HepG2 (cell line): ENCODE measurements around the gene GALK2. TPM values are rescaled to one million over a fixed set of nuclear protein-coding genes. Genes with fewer than 3 reads are reported as not detected.

ENCODE experiments used
- ATAC-seq: fragments of 200-7000 bp; cut with Tn5 transposase; 3 replicates; pipeline ENCODE4 v1.9.1; 2020; ENCODE audit warnings: mild to moderate bottlenecking, moderate library complexity
- BruUV-seq: library from RNA; stranded (reverse); fragments of 400-500 nt; replicated peaks from 2 replicates; lab custom pipeline; 2021; lab: Mats Ljungman, UMichigan
- CTCF ChIA-PET: fragments of 300-600 bp; formaldehyde crosslinking; extraction: SDS; loops from one replicate; lab custom pipeline; 2021; ENCODE audit warnings: low total read pairs, inconsistent platforms, low intra/inter-chr PET ratio; lab: Yijun Ruan, JAX
- POLR2A ChIA-PET: fragments of 350-600 bp; sonication (Branson Sonifier 250); formaldehyde crosslinking; loops from one replicate; lab custom pipeline; 2020; ENCODE audit warnings: antibody characterized with exemption, inconsistent platforms; lab: Yijun Ruan, JAX
- DNase-seq: peaks from one replicate; pipeline ENCODE4 v3.0.0-alpha.2; 2015; ENCODE audit warnings: low spot score
- FAIRE-seq: peaks from 3 replicates; lab custom pipeline; 2011; peaks lifted over from hg19 to GRCh38; lab: Jason Lieb, UNC
- H2AFZ ChIP-seq: one replicate; pipeline ENCODE4 v1.6.1; 2011; ENCODE audit warnings: low read length, inconsistent platforms
- H3K27ac ChIP-seq: fragments of 300-600 bp; 3 replicates; pipeline ENCODE4 v1.8.0; 2011; ENCODE audit warnings: mixed run types, mild to moderate bottlenecking, mixed read lengths, low read length, inconsistent platforms; ENCODE audit not compliant: insufficient read depth; ENCODE audit errors: extremely low read length
- H3K27me3 ChIP-seq, 2 experiments: fragments of 200-600 bp in 1 of 2; 2 replicates in 1 of 2; 3 replicates in 1 of 2; pipeline versions ENCODE4 v1.6.0 to v1.8.0; 2011; ENCODE audit warnings: low read length in 2 of 2, mild to moderate bottlenecking in 2 of 2, moderate library complexity in 2 of 2, inconsistent platforms in 1 of 2; ENCODE audit not compliant: insufficient read depth in 2 of 2, control insufficient read depth in 1 of 2
- H3K36me3 ChIP-seq, 2 experiments: fragments of 200-600 bp in 1 of 2; replicated peaks in 1 of 2; 2 replicates in 1 of 2; 3 replicates in 1 of 2; pipeline versions ENCODE4 v1.5.1 to v1.8.0; 2011; ENCODE audit warnings: low read length in 2 of 2, inconsistent platforms in 1 of 2; ENCODE audit not compliant: insufficient read depth in 2 of 2, control insufficient read depth in 1 of 2
- H3K4me1 ChIP-seq: 2 replicates; pipeline ENCODE4 v1.5.1; 2012; ENCODE audit warnings: low read length, inconsistent platforms; ENCODE audit not compliant: insufficient read depth
- H3K4me2 ChIP-seq: 2 replicates; pipeline ENCODE4 v1.6.0; 2011; ENCODE audit warnings: low read depth, low read length, inconsistent platforms
- H3K4me3 ChIP-seq, 3 experiments: fragments of 200-600 bp in 1 of 3; sonication (generic), shearing (Covaris generic) in 1 of 3; replicated peaks in 1 of 3; 2 replicates each; pipeline ENCODE4 v1.5.1; 2011 to 2016; ENCODE audit warnings: low read length in 3 of 3, inconsistent platforms in 2 of 3, low read depth in 2 of 3, mild to moderate bottlenecking in 2 of 3, control low read depth in 1 of 3, mixed read lengths in 1 of 3; ENCODE audit not compliant: insufficient read depth in 1 of 3
- H3K79me2 ChIP-seq: one replicate; pipeline ENCODE4 v1.6.1; 2011; ENCODE audit warnings: low read length, inconsistent platforms; ENCODE audit not compliant: insufficient read depth
- H3K9ac ChIP-seq: 2 replicates; pipeline ENCODE4 v1.6.0; 2011; ENCODE audit warnings: mild to moderate bottlenecking, low read depth, low read length, inconsistent platforms; ENCODE audit not compliant: insufficient read depth
- H3K9me3 ChIP-seq: 2 replicates; pipeline ENCODE4 v1.5.1; 2012; ENCODE audit warnings: mild to moderate bottlenecking, low read length
- H4K20me1 ChIP-seq: 2 replicates; pipeline ENCODE4 v1.6.0; 2011; ENCODE audit warnings: inconsistent platforms, mild to moderate bottlenecking, low read length, moderate library complexity; ENCODE audit not compliant: insufficient read depth
- ETS1 ChIP-seq: sonication (generic); formaldehyde crosslinking; IDR thresholded peaks from 2 replicates; pipeline ENCODE4 v1.4.0; 2020; ENCODE audit warnings: missing genetic modification reagents
- HNF4A ChIP-seq: sonication (generic); formaldehyde crosslinking; IDR thresholded peaks from 2 replicates; pipeline ENCODE4 v1.4.0; 2020; ENCODE audit warnings: missing genetic modification reagents
- TEAD2 ChIP-seq: sonication (generic); formaldehyde crosslinking; IDR thresholded peaks from 2 replicates; pipeline ENCODE4 v1.9.0; 2021; ENCODE audit warnings: missing genetic modification reagents
- USF2 ChIP-seq, 2 experiments: sonication (generic) in 1 of 2; formaldehyde crosslinking in 1 of 2; IDR thresholded peaks; 2 replicates each; pipeline versions ENCODE4 v1.5.1 to v1.6.1; 2011 to 2020; ENCODE audit warnings: borderline replicate concordance in 1 of 2, low read depth in 1 of 2, low read length in 1 of 2, mild to moderate bottlenecking in 1 of 2, missing genetic modification reagents in 1 of 2, moderate library complexity in 1 of 2
- ZBTB39 ChIP-seq: sonication (generic); formaldehyde crosslinking; IDR thresholded peaks from 2 replicates; pipeline ENCODE4 v1.5.0; 2020; ENCODE audit warnings: missing genetic modification reagents
- WGBS: methylation state at CpG from one replicate; pipeline ENCODE4 v1.1.6; 2017; ENCODE audit warnings: low lambda C conversion rate; 5-methylcytosine and 5-hydroxymethylcytosine counted together
- in situ Hi-C: cut with HindIII; loops from 2 replicates; pipeline ENCODE4 v1.10.0; 2017; ENCODE audit warnings: low pct_unique_long_range_greater_than_20kb; ENCODE audit not compliant: extremely low pct_ligation_motif_present
- intact Hi-C: fragments of 100-400 bp; cut with micrococcal nuclease; formaldehyde crosslinking; loops from one replicate; pipeline ENCODE4 v1.10.0; 2022; ENCODE audit not compliant: unreplicated experiment
- polyA plus RNA-seq, 8 experiments: library from polyadenylated mRNA; depleted of rRNA in 3 of 8; stranded (reverse) in 7 of 8; unstranded in 1 of 8; fragments of >200 nt; fragmentation: Illumina TruSeq in 4 of 8; extraction: Trizol in 4 of 8; gene quantifications; 2 replicates each; pipeline versions ENCODE4 v1.2.1 to v1.2.3, GENCODE V29; 2011 to 2016; ENCODE audit warnings: low read depth in 4 of 8, missing spikeins in 1 of 8, mixed read lengths in 1 of 8; ENCODE audit not compliant: insufficient read depth in 1 of 8
- total RNA-seq, 5 experiments: library from RNA; depleted of rRNA; stranded (reverse); fragments of >200 nt; fragmentation: Illumina TruSeq; extraction: Trizol; gene quantifications; 2 replicates each; pipeline ENCODE4 v1.2.3, GENCODE V29; 2016; ENCODE audit warnings: low read depth in 1 of 5

The GALK2 gene
- total and polyA plus RNA-seq, 2 of the 13 experiments (the other 11 are each of a cell fraction or from before 2014, with no cell fraction given): 17.6 to 32.8 TPM

GRCh38 chr15:49178497-49178896, 8.4 kb downstream of the GALK2 start:
- TF ChIP-seq HNF4A (CRISPR knock-in tag): no peak
- no peak for TF ChIP-seq USF2 (IDR thresholded peaks at IDR 0.05; ENCODE audit: low read depth, low read length)
- TF ChIP-seq USF2 (CRISPR knock-in tag; IDR thresholded peaks at IDR 0.05; ENCODE audit: borderline replicate concordance): no peak
- no peak for TF ChIP-seq ZBTB39 (CRISPR knock-in tag)
- no peak for TF ChIP-seq TEAD2 (CRISPR knock-in tag)
- no peak for TF ChIP-seq ETS1
- CTCF ChIA-PET: no interaction called here
- BruUV-seq: no TSS peak

More at GRCh38 chr15:49178497-49178896, 8.4 kb downstream of the GALK2 start:
- Histone ChIP-seq H3K4me2 (no peak overlapping the region), H3K36me3 (no peaks in the 10 kb centered on the region), H3K4me3 (no peak overlapping the region), H3K27me3 (no peaks in the 10 kb centered on the region), H2AFZ (no peak overlapping the region), H3K27ac (no peak overlapping the region), H4K20me1 (no peaks in the 10 kb centered on the region), H3K9me3 (no peaks in the 10 kb centered on the region), H3K4me1 (peaks cover 14% of the 10 kb centered on the region), H3K9ac (no peak overlapping the region), H3K79me2 (no peaks in the 10 kb centered on the region)
- POLR2A ChIA-PET: interaction anchor here (0.8 kb wide), 1 partner anchor 9 kb away, joined by 3 read pairs; the partner anchor contains the start of gene GALK2
- no peak for ATAC-seq
- FAIRE-seq: no peak
- intact Hi-C loops: no loop called here
- WGBS: 90% methylated on average over 7 of the region's 7 CpGs
- in situ Hi-C loops: no loop called here
- no peak for DNase-seq
